ENCODE data around the gene OR1A1. TPM values are rescaled to one million over a fixed set of nuclear protein-coding genes. Genes with fewer than 3 reads are reported as not detected.

Gene OR1A1, protein sequence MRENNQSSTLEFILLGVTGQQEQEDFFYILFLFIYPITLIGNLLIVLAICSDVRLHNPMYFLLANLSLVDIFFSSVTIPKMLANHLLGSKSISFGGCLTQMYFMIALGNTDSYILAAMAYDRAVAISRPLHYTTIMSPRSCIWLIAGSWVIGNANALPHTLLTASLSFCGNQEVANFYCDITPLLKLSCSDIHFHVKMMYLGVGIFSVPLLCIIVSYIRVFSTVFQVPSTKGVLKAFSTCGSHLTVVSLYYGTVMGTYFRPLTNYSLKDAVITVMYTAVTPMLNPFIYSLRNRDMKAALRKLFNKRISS
- total RNA-seq = not detected
- long read RNA-seq = 0 reads

DNA sequence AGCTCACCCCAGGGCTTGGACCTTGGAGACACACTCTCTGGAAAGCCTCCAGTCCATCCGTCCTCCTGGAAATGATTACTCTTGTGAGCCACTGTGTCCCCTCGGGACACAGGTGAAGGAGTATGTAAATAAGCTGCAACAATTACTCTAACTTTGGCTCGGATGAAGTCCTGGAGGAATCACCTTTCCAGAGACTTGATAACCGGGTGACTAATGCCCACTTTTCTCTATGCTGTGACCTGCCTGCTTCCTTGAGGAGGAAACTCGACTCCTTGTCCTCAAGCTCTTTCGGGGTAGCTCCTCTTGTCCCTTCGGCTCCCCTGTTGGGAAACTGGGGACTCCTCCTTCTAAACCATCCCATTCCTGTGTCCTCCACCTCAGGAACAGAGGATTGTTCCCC, at the start of gene OR1A1:
Gene OR1A1 (plus strand): TSS at position 301 of the 400 bp plus-strand sequence. CDS start 7,954 bp downstream, outside the sequence.
- no peaks in the 10 kb centered on the region for H3K9me3 ChIP-seq
- no peaks in the 10 kb centered on the region for H3K4me1 ChIP-seq
- no peaks in the 10 kb centered on the region for H3K27me3 ChIP-seq
- TF ChIP-seq, protein P1, sequence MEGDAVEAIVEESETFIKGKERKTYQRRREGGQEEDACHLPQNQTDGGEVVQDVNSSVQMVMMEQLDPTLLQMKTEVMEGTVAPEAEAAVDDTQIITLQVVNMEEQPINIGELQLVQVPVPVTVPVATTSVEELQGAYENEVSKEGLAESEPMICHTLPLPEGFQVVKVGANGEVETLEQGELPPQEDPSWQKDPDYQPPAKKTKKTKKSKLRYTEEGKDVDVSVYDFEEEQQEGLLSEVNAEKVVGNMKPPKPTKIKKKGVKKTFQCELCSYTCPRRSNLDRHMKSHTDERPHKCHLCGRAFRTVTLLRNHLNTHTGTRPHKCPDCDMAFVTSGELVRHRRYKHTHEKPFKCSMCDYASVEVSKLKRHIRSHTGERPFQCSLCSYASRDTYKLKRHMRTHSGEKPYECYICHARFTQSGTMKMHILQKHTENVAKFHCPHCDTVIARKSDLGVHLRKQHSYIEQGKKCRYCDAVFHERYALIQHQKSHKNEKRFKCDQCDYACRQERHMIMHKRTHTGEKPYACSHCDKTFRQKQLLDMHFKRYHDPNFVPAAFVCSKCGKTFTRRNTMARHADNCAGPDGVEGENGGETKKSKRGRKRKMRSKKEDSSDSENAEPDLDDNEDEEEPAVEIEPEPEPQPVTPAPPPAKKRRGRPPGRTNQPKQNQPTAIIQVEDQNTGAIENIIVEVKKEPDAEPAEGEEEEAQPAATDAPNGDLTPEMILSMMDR (IDR thresholded peaks at IDR 0.05) = no peak
- H3K27ac ChIP-seq = no peak within 1 kb of the TSS
- DNase-seq (no peak), ATAC-seq (no peak)
- no peaks in the 10 kb centered on the region for H3K36me3 ChIP-seq
- no peak within 1 kb of the TSS for H3K4me3 ChIP-seq
- intact Hi-C loops (cut with DNase I) = loop anchor here (10.0 kb wide), 1 partner anchor 217 kb away; no protein-coding TSS in a partner anchor

DNA sequence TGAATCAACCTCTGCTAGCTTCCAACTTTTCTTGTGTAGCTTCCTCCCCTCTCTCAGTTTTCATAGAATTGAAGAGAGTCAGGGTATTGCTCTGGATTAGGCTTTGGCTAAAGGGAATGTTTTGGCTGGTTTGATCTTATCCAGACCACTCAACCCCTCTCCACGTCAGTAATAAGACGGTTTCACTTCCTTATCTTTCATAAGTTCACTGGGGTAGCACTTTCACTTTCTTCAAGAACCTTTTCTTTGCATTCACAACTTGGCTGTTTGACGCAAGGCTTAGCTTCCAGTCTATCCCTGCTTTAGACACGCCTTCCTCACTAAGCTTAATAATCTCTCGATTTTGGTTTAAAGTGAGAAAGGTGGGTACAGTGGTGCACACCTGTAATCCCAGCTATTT, 39.9 kb upstream of the OR1A1 start:
- DNase-seq (no peak), ATAC-seq (peak; percentile 80)
- no peak overlapping the region for H3K27ac ChIP-seq

DNA sequence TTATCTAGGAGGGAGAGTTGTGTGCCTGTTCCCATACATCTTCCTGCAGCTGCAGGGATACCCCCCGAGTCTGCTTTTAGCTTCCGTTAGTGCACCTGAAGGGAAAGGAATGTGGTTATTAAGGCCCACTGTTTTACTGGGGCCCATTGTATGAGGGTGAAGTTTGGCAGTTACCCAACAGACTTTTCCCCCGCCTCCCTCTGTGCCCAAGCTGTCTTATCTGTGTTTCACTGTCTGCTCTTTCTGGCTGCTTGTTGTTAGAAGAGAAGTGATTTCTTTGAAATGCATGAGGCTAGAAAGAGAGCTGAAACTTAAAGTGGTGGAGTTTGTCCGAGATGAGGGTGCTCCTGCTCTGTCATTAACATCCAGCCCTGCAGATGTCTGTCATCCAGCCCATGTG, 17.5 kb upstream of the OR1A1 start:
- Histone ChIP-seq H3K36me3 (no peaks in the 10 kb centered on the region), H3K4me1 (no peaks in the 10 kb centered on the region), H3K27me3 (peaks cover 19% of the 10 kb centered on the region), H3K27ac (no peak overlapping the region), H3K4me3 (no peak overlapping the region), H3K9me3 (no peaks in the 10 kb centered on the region)
- intact Hi-C loops (cut with DNase I) = no loop called here
- TF ChIP-seq, protein P1 (IDR thresholded peaks at IDR 0.05) = no peak
- no peak for ATAC-seq
- DNase-seq = no peak

More for the DNA sequence above, 39.9 kb upstream of the OR1A1 start:
- no peaks in the 10 kb centered on the region for H3K27me3 ChIP-seq
- no peaks in the 10 kb centered on the region for H3K4me1 ChIP-seq
- no peak overlapping the region for H3K4me3 ChIP-seq
- H3K36me3 ChIP-seq = no peaks in the 10 kb centered on the region
- peaks cover 9% of the 10 kb centered on the region for H3K9me3 ChIP-seq
- intact Hi-C loops (cut with DNase I) = no loop called here
- TF ChIP-seq, protein P1 (IDR thresholded peaks at IDR 0.05) = no peak

DNA sequence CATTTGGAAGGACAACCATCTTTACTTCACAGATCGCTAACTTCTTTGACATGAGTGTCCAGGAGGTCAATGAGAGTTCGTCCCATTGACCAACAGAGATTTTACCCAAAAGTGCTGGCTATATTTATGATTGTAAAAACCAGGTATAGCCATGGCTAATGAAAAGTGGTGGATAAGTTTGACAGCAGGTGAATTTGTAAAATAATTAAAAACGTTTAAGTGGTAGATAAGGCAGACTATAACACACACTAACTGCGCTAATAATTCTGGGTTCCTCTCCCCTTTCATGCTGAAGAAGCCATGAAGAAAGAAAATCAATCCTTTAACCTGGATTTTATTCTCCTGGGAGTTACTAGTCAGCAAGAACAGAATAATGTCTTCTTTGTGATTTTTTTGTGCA, 10.2 kb upstream of the OR1A1 start, which contains the start of gene OR1A2:
Gene OR1A2 (plus strand): TSS at position 301 of the 400 bp plus-strand sequence. CDS start 0 bp downstream, at position 301.
- no peaks in the 10 kb centered on the region for H3K4me1 ChIP-seq
- no peak within 1 kb of the TSS for H3K4me3 ChIP-seq
- no peak within 1 kb of the TSS for H3K27ac ChIP-seq
- DNase-seq (no peak), ATAC-seq (no peak)
- intact Hi-C loops (cut with DNase I) = no loop called here
- H3K36me3 ChIP-seq = no peaks in the 10 kb centered on the region
- H3K27me3 ChIP-seq = peaks cover 10% of the 10 kb centered on the region
- TF ChIP-seq, protein P1 (IDR thresholded peaks at IDR 0.05) = no peak
- no peaks in the 10 kb centered on the region for H3K9me3 ChIP-seq

DNA sequence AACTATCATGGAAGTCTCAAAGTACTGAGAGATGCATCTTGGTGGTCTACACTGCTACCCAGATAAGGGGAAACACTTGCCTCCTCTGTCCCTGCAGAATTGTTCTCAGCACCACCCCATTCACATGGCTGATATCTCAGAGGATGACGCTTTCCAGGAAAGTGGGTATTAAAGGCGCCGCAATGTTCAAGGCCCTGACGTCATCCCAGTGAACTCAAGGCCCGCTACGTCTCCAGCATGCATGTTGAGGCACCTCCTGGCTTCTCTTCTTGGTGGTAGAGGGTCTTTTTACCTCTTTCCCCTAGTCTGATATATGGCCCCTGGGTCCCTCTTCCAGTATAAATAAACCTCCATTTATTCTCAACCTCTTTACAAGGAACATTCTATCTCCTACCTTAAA, 1.0 kb downstream of the OR1A1 start:
- no peak for DNase-seq
- Histone ChIP-seq H3K9me3 (no peaks in the 10 kb centered on the region), H3K27me3 (no peaks in the 10 kb centered on the region), H3K36me3 (no peaks in the 10 kb centered on the region), H3K4me1 (no peaks in the 10 kb centered on the region), H3K27ac (no peak overlapping the region), H3K4me3 (no peak overlapping the region)
- TF ChIP-seq, protein P1 (IDR thresholded peaks at IDR 0.05) = no peak
- intact Hi-C loops (cut with DNase I) = loop anchor here (10.0 kb wide), 1 partner anchor 216 kb away; no protein-coding TSS in a partner anchor
- no peak for ATAC-seq
